HG02623 (cell line): Measurements from ENCODE around the gene PREP.
"Not testable (repeated sequence)": the region's sequence is repeated elsewhere in the genome, so short reads cannot be mapped to it uniquely, and the experiment has no call there.

ENCODE experiments used
- ATAC-seq: cut with Tn5 transposase; IDR thresholded peaks from one replicate; pipeline ENCODE4 v1.9.1; 2021; ENCODE audit warnings: moderate library complexity; ENCODE audit not compliant: unreplicated experiment

The PREP gene

DNA sequence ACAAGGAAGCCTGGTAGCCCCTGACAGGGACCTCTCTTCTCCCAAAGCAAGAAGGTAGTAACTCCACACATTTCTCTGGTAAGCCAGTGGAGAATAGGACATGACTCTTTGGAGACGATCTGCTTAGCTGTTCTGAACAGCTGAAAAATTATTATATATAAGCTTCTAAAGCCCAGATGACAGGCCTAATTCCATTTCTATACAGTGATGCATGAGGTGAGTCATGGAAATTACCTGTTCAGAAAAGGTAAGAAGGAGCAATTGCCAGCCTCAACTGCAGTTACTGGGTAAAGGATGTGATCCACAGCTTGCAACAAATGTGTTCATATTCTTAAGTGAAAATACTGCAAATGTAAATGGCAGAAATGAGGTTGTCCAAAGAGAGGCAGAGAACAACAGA is 54.0 kb downstream of the PREP start:
- ATAC-seq = no peak

DNA sequence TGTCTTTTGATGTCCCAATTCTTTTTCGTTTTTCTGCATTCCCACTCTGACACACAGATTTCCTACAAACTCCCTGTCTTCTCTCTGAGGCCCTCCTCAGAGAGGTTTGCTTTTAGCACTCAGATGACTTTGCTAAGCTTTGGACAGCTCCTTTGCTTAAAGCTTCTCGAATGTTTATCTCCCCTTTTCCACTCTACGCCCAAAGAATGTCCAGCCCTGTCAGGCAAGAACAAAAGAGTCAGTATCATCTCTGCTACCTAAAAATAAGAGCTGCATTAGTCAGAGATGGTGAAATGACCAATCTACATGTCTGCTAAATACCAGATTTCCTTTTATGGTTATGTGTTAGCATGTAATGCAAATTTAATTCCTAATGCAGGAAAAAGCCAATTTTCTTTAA is 56.8 kb downstream of the PREP start:
- ATAC-seq = no peak

DNA sequence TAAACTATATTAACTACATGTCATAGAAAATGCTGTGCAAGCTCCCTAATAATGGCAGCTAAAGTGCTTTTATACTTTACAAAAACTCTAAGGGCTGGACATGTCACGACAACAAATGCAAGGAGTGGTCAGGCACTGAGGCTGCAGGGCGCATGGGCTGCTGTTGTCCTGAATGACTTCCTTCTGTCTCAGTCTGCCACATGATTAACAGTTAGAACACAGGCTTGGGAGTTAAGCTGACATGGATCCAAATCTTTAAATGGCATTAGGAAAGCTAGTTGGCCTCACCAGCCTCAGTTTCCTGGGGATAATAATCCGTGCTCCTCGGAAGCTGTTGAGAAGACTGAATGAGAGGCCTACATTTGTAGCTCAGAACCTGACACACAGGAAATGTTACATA is 57.4 kb downstream of the PREP start:
- ATAC-seq = no peak

DNA sequence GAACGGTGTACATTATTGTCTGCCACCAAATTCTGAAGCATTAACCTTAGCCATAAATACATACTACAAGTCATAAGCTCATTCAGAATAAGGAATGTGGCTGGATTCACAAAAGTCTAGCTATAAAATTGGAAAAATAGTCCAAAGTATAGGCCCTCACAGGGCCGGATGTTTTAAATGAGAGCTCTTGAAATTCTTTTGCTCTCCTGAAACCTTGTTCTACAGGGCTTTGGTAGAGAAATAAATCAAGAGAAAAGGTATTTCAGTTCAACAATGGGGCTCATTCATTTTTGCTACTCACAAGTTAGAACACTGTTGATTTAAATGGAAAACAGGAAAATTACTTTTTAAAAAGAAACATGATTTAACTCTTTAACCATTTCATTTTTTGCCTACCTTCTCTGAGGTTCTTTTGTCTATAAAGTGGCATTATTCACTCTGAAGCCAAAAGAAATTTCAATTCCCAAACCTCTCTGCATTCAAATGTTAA is 58.0 kb downstream of the PREP start:
- no peak for ATAC-seq

DNA sequence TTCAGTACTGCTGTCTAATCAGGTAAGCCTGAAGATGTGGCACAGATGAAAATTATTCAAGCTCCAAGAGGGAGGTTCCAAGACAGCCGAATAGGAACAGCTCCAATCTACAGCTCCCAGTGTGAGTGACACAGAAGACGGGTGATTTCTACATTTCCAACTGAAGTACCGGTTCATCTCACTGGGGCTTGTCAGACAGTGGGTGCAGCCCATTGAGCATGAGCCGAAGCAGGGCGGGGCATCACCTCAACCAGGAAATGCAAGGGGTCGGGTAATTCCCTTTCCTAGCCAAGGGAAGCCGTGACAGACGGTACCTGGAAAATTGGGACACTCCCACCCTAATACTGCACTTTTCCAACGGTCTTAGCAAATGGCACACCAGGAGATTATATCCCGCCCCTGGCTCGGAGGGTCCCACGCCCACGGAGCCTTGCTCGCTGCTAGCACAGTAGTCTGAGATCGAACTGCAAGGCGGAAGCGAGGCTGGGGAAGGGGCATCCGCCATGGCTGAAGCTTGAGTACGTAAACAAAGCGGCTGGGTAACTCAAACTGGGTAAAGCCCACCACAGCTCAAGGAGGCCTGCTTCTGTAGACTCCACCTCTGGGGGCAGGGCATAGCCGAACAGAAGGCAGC is 64.4 kb downstream of the PREP start:
- not testable (repeated sequence) for ATAC-seq

DNA sequence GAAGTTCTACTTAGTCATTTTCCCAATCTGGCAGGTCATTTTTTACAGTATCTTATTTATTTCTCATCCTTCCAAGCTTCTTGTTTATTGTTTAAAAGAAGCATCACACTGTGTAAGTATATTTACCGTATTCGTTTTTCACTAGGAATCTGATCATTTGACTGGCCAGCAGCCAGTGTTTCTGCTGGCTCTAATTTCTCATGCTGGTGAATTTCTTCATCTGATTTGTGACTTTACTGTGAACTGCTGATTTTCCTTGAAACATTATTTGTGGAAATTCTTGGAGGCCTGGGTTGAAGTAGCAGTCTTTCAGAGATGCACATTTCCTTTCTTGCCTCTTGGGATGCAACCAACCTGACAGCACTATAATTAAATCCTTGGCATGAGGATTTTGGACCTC is 65.9 kb downstream of the PREP start:
- ATAC-seq = no peak

DNA sequence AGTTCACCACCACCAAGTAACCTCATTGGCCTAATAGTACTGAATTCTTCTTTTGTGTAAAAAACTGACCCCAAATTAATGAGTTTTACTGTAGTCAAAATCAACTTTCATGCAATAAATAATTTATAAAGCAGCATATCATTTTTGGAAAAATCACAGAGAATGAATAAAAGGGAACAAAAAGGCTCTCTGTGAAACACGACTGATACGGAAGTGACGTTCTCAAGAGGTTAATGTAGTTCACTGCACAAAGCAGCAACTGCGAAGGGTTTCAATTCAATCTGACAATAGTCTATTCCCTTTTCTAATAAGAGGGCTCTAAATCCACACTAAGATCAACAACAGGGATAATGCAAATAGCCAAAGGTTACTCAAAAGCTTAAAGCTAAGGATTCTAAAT is 70.3 kb downstream of the PREP start:
- ATAC-seq = no peak

DNA sequence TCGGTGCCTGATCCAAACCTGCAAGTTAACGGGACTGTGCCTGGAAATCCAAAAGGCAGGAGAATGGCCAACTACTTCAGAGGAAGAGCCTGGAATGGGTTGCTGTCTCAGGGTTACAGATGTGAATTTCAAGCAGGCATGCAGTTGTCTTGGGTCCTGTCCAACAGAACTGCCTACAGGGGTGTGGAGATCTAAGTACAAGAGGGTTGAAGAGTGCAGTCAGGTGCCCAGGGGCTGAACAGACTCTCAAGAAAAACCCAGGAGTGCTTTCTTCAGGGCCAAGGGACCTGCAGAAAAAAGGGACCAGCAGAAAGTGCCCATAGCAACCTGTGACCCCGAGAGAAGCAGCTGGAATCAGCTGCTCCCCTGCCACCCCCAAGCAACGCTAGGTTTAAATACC is 71.0 kb downstream of the PREP start:
- no peak for ATAC-seq

DNA sequence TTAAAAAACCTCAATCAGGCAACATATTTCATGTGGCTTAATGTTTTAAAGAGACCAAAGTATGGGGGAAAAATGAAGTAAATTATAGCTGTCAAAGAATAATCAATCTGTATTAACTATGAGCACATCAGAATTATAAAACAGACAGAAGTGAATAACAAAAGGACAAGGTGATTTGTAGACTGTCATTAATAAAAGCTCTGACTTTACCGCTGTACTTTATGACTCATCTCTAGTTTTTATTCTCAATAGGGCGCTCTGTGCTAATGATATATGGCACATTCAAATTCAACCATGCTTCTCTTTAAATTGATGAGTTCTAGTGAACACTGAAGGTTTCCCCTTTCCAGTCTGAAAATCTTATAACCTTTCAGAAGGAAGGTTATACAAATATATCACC is 72.0 kb downstream of the PREP start:
- ATAC-seq = no peak

DNA sequence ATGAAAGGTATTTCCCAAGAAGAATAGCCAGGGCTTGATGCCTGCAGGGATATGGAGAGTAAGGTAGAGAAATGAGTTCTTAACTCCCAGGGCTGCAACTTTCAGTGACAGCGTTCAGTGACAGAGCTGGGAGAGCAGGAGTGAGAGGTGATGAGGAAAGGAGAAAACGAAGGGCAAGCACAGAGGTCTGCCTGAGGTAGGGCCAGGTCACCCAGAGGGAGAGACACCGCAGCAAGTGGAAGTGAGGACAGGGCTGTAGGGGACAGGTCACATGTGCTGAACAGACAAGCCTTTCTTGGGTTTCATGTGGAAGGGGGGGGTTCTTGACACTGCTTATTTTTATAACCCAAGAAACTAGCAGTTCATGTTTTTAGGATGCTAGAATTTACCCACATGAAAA is 72.5 kb downstream of the PREP start:
- ATAC-seq = no peak

DNA sequence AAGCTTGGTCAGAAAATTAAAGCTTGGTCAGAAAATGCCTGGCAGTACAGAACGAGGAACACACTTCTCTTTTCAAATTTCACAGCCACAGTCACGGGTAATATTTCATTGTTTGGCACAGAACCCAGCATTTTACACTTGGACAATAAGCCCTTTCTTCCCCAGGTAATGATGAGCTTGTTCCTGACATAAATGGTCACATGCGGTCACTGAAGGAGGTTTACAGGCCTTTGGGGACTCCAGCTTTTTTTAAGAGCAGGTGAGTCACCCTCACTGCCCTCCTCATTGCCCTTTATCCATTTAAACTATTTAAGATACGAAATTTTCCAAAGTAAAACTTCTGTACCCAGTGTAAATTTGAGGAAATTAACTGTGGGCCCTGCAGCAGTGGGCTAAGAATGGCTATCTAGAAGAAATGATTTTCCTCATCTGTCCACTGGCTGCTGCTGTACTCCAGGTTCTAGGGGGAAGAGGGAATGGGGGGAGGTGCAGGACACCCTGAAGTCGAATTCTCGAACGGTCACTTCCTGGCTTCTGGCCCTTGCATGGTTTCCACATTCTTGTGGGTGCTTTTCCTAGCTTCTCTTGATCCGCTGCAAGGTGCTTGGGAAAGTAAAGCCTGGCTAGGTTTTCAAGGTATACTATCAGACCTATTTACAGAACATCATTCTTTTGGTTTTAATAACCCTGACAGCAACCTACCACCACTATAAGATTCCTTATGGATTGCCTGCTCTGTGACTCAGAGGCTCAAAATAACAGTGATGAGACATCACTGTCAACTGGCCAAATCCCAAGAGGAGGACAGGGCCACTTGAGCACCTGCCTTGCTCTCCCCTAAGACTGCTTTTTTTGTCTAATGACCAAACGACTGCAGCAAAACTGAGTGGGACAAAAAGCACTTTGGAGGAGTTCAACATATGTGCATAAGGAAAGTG is 75.8 kb downstream of the PREP start:
- ATAC-seq = no peak

DNA sequence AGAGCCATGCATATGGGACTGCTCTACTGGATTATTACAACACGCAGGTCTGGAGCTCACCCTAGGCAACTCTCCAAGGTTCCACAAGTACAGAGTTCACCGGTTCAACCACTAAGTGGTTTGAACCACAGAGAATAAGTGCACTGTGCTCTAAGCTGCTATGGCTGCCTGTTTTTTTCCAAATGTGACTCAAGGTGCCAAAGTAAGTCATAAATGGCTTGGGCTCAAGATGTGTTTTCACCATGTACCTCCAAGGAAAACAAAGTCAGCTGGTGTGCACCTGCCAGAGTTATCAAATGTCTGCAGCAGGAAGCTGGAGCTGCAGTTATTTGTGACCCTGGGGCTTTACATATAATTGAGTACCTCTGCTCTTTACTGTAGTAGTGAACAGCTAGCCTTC is 76.7 kb downstream of the PREP start:
- ATAC-seq = no peak

DNA sequence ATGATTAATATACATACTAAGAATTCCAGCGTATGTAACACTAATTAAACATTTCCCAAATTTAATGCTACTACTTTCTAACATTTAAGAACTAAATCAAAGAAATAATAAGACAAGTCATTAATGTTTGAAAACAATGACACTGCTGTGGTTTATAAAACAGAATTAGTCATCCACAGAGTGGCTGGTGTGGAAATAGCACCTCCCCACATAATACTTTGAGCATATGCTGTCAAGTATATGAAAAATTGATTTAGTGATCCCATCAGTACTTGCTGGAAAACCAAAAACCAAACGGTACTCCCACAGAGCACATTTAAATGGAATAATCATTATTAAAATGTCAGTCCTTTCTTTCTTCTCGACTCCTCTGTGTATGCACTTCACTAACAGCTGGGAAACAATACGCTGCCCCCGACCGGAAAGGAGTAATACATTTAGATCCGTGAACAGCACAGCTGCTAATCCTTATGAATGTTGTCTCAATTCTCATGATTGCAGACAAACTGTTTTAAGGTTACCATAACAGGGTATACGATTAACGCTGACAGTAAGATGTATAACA is 78.4 kb downstream of the PREP start:
- ATAC-seq = no peak

DNA sequence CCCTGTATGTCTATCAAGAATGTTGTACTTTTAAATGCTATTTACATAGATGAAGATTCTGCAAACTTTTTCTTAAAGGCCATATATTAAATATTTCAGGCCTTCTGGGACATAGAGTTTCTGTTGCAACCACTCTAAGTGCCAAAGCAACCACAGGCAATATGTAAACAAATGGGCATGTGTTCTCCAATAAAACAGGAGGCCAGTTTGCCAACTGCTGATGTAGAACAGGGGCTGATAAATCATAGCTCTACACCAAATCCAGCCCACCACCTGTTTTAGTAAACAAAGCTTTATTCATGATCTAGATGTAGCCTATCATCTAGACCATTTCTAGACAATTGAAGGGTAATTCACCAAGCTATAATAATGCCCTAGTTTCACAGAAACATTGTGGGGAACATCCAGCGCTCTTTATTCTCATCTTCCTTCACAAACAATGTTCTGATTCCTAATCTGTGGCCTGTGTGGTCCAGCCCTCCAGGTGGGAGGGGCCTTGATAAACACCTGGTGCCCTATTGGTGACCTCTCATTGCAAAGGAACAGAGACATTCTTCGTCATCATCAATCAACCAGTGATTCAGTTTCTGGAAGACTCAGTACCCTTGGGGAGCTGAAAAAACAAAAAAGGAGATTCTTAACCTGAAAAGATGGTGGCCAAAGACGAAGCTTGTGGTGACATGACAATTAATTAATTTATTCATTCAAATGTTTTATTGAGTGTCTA is 80.2 kb downstream of the PREP start:
- ATAC-seq = no peak

DNA sequence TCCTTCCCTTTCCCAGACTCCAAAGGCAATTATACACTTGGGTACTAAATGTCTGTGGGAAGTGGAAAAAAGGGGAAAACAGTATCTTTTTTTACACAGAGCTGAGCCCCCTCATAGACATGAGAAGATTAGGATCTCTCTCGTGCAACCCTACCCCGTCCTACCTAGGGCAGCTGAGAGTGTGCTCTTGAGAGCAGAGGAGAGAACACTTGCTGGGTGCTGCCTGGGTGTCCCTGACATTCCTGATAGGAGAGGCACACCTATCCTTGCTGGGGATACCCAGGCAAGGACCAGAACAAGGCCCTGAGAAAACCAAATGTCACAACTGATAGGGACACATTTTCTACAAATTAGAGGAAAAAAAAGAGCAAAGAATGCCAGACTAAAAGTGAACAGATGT is 81.2 kb downstream of the PREP start:
- ATAC-seq = no peak

DNA sequence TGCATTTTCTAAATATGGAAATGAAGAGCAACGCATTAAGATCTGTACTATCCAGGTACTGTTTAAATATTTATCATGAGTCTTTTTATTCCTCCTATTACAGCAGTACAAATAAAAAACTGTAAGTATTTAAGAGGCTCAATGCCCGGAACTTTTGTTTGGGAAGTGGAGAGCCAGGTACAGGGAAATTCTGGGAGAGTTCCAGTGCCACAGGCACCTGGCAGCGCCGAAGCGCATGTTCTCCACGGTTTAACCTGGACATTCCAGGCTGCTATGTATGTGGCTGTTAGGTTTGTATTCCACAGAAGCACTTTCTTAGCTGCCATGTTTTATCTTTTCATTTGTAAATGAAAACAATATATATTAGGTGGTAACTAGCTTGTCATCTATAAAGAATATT is 81.7 kb downstream of the PREP start:
- ATAC-seq = no peak

DNA sequence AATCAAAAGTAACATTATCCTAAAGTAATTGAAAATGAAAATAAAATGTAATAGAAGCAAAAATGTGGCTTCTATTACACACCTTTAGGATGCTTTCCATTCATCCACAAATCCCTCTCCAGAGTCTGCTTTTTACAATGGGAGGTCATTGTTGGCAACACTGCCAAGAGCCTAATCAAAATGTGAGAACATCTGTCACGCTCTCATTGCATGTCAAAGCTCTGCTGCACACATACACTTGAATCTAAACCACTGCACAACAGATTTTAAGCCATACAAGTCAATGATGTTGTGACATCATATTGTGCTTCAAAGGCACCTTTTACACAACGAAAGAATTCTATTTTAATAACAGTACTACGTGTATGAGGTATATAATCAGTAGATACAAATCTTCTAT is 82.1 kb downstream of the PREP start:
- ATAC-seq = no peak

DNA sequence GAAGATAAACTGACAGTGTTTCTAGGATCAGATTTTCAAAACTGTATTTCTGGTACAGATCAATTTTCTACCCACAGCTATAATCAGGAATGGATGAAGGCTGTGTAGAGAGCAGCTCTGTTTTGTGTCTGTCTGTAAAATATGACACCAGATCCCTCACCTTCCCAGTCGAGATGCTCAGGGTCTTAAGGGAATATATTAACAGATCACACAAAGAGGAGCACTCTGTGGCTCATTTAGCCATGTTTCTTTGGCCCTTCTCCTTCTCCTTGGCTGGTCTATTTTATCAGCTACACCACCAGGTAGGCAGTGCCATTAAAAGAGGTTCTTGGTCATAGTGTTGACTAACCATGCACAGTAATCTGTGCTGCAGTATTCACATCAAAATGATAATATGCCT is 82.6 kb downstream of the PREP start:
- no peak for ATAC-seq

DNA sequence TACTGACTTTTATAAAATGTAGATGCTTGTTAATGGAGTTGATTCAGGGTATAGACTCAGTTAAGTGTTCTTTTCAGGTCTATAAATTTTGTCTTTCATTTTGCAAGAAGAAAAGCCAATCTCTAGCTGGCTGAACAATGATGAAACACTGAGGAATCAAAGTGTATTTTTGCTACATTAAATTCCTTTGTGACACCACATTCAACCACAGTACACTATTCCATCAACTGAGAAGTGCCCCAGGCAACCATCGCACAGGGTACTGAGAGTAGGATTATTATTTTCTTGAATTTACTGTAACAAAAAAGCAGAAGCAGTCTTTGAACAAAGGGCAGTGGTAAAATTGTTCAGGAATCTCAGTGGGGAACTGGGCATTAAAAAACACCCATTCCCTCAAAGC is 83.6 kb downstream of the PREP start:
- no peak for ATAC-seq

DNA sequence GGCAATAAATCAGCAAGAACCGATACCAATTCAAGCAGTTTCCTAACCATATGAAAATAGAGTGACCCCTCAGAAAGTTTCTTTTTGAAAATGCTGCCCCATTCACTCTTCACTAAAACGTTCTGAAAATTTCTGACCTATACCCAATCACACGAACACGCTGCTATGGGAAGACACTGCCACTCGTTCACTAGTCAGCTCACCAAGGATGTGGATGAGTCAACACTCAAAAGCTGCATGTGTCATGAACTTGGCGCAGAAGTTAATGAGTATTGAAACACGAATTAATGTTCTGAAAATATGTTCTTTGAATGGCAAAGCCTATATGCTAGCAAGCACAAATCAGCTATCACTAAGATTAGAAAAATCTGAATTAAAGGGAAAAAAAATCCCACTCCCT is 84.2 kb downstream of the PREP start:
- no peak for ATAC-seq
